Measurements from ENCODE around the gene SMG6. TPM values are rescaled to one million over a fixed set of nuclear protein-coding genes. Genes with fewer than 3 reads are reported as not detected.

Gene SMG6
- polyA plus RNA-seq, 1 of the 3 experiments (the other 2 are of a cell fraction), result 15.7 TPM

- peaks cover 5 to 17% of the 10 kb centered on the region in 2 experiments; a peak in 2 of 4 replicates for H3K4me1 ChIP-seq (ENCODE audit: control insufficient read depth in 1 of 2, insufficient read depth in 2 of 2, low read depth in 1 of 2, low read length in 1 of 2)
- H4K20me1 ChIP-seq (ENCODE audit: insufficient read depth), result no peaks in the 10 kb centered on the region
- CTCF ChIA-PET, result interaction anchor here (1.2 to 2.3 kb wide), 3 partner anchors 12 to 121 kb away, joined by 4 to 8 read pairs (median 5); no protein-coding TSS in a partner anchor
- H3K36me3 ChIP-seq (replicated peaks in 1 of 2; ENCODE audit: control insufficient read depth in 1 of 2, insufficient read depth in 2 of 2, low read length in 1 of 2), result peaks cover 0 to 8% of the 10 kb centered on the region in 2 experiments
- H3K4me2 ChIP-seq, result no peak overlapping the region
- no peaks in the 10 kb centered on the region for H3K9me2 ChIP-seq
- H3K9ac ChIP-seq, result no peak overlapping the region
- H3F3A ChIP-seq (replicated peaks; ENCODE audit: insufficient read depth), result no peaks in the 10 kb centered on the region
- TF ChIP-seq SMC3 (IDR thresholded peaks at IDR 0.05; ENCODE audit: low read depth, low read length), result no peak
- TF ChIP-seq NRF1 (IDR thresholded peaks at IDR 0.05; ENCODE audit: low read depth, low read length), result no peak
- TF ChIP-seq RCOR1 (IDR thresholded peaks at IDR 0.05; ENCODE audit: low read length), result no peak
- no peak for TF ChIP-seq SIN3A (IDR thresholded peaks at IDR 0.05; ENCODE audit: borderline replicate concordance, low read depth, low read length)
- TF ChIP-seq TEAD4 (IDR thresholded peaks at IDR 0.05; ENCODE audit: borderline replicate concordance, insufficient read depth), result no peak
- 96% methylated on average over 6 of the region's 6 CpGs for WGBS (ENCODE audit: low lambda C conversion rate)
- peaks cover 12% of the 10 kb centered on the region for H3K79me2 ChIP-seq (ENCODE audit: insufficient read depth)
- no peak for DNase-seq
- POLR2A ChIA-PET, result no interaction called here
- no peaks in the 10 kb centered on the region for H3K9me3 ChIP-seq
- no peak overlapping the region for H3K27ac ChIP-seq (ENCODE audit: low read depth in 2 of 2, low read length in 1 of 2)
- no peak overlapping the region for H3K4me3 ChIP-seq (ENCODE audit: low read depth in 2 of 2, low read length in 1 of 2)
- H2AFZ ChIP-seq (ENCODE audit: low read depth), result no peak overlapping the region
- no peaks in the 10 kb centered on the region for H3K27me3 ChIP-seq (ENCODE audit: insufficient read depth)
Observed at GRCh38 chr17:2110436-2110835, 193.1 kb downstream of the SMG6 start.

- peaks cover 9 to 21% of the 10 kb centered on the region in 2 experiments; a peak in 2 of 4 replicates for H3K4me1 ChIP-seq (ENCODE audit: control insufficient read depth in 1 of 2, insufficient read depth in 2 of 2, low read depth in 1 of 2, low read length in 1 of 2)
- H3K9ac ChIP-seq, result no peak overlapping the region
- no peak overlapping the region for H3K27ac ChIP-seq (ENCODE audit: low read depth in 2 of 2, low read length in 1 of 2)
- peaks cover 4% of the 10 kb centered on the region; the same call in 1 of the 2 replicates for H3K79me2 ChIP-seq (ENCODE audit: insufficient read depth)
- H3K4me3 ChIP-seq (ENCODE audit: low read depth in 2 of 2, low read length in 1 of 2), result no peak overlapping the region
- peaks cover 0 to 3% of the 10 kb centered on the region in 2 experiments for H3K36me3 ChIP-seq (replicated peaks in 1 of 2; ENCODE audit: control insufficient read depth in 1 of 2, insufficient read depth in 2 of 2, low read length in 1 of 2)
- no peak overlapping the region for H2AFZ ChIP-seq (ENCODE audit: low read depth)
- ChIA-PET POLR2A (no interaction called here), CTCF (interaction anchor here (1.2 to 2.0 kb wide), 5 partner anchors 13 to 245 kb away, joined by 3 to 7 read pairs (median 3); no protein-coding TSS in a partner anchor)
- H4K20me1 ChIP-seq (ENCODE audit: insufficient read depth), result no peaks in the 10 kb centered on the region
- H3K4me2 ChIP-seq, result no peak overlapping the region
- no peak for TF ChIP-seq RCOR1 (IDR thresholded peaks at IDR 0.05; ENCODE audit: low read length)
- no peak for TF ChIP-seq GABPA (IDR thresholded peaks at IDR 0.05; ENCODE audit: low read depth)
- TF ChIP-seq EZH2phosphoT487 (IDR thresholded peaks at IDR 0.05; ENCODE audit: borderline replicate concordance, low read depth), result no peak
- H3F3A ChIP-seq (replicated peaks; ENCODE audit: insufficient read depth), result peaks cover 6% of the 10 kb centered on the region
- no peak for DNase-seq
- 96% methylated on average over 8 of the region's 8 CpGs for WGBS (ENCODE audit: low lambda C conversion rate)
- H3K9me2 ChIP-seq, result no peaks in the 10 kb centered on the region
- H3K9me3 ChIP-seq, result no peaks in the 10 kb centered on the region
- H3K27me3 ChIP-seq (ENCODE audit: insufficient read depth), result no peaks in the 10 kb centered on the region
Observed at GRCh38 chr17:2108170-2108569, 195.4 kb downstream of the SMG6 start.

- Histone ChIP-seq H3K4me2 (no peak overlapping the region), H3K9me2 (no peaks in the 10 kb centered on the region), H3K4me1 (ENCODE audit: control insufficient read depth in 1 of 2, insufficient read depth in 2 of 2, low read depth in 1 of 2, low read length in 1 of 2) (peaks cover 11 to 22% of the 10 kb centered on the region in 2 experiments; a peak in 2 of 4 replicates), H3F3A (replicated peaks; ENCODE audit: insufficient read depth) (peaks cover 11% of the 10 kb centered on the region), H3K4me3 (ENCODE audit: low read depth in 2 of 2, low read length in 1 of 2) (no peak overlapping the region), H3K27ac (ENCODE audit: low read depth in 2 of 2, low read length in 1 of 2) (no peak overlapping the region), H3K36me3 (replicated peaks in 1 of 2; ENCODE audit: control insufficient read depth in 1 of 2, insufficient read depth in 2 of 2, low read length in 1 of 2) (peaks cover 0 to 3% of the 10 kb centered on the region in 2 experiments), H2AFZ (ENCODE audit: low read depth) (no peak overlapping the region), H4K20me1 (ENCODE audit: insufficient read depth) (no peaks in the 10 kb centered on the region), H3K9ac (no peak overlapping the region), H3K9me3 (no peaks in the 10 kb centered on the region), H3K27me3 (ENCODE audit: insufficient read depth) (no peaks in the 10 kb centered on the region), H3K79me2 (ENCODE audit: insufficient read depth) (peaks cover 4% of the 10 kb centered on the region; the same call in 1 of the 2 replicates)
- no peak for DNase-seq
- ChIA-PET POLR2A (no interaction called here), CTCF (interaction anchor here (0.6 to 2.0 kb wide), 7 partner anchors 13 to 245 kb away, joined by 3 to 7 read pairs (median 3); no protein-coding TSS in a partner anchor)
- WGBS (ENCODE audit: low lambda C conversion rate), result 96% methylated on average over 3 of the region's 3 CpGs
- TF ChIP-seq FOXM1 (IDR thresholded peaks at IDR 0.05; ENCODE audit: low read depth) (no peak), RFX5 (IDR thresholded peaks at IDR 0.05; ENCODE audit: low read length) (no peak), RAD21 (IDR thresholded peaks at IDR 0.05; ENCODE audit: low read length) (no peak), SMC3 (IDR thresholded peaks at IDR 0.05; ENCODE audit: low read depth, low read length) (no peak), YY1 (IDR thresholded peaks at IDR 0.05; ENCODE audit: low read depth) (no peak), NFIC (IDR thresholded peaks at IDR 0.05; ENCODE audit: borderline replicate concordance) (no peak), TCF12 (IDR thresholded peaks at IDR 0.05) (no peak), EP300 (IDR thresholded peaks at IDR 0.05; ENCODE audit: borderline replicate concordance in 1 of 2, low read depth in 1 of 2, low read length in 1 of 2) (no peak), MAX (IDR thresholded peaks at IDR 0.05; ENCODE audit: low read depth) (no peak), IRF3 (IDR thresholded peaks at IDR 0.05; ENCODE audit: low read depth, low read length) (no peak), GABPA (IDR thresholded peaks at IDR 0.05; ENCODE audit: low read depth) (no peak), USF2 (IDR thresholded peaks at IDR 0.05; ENCODE audit: borderline replicate concordance, low read depth, low read length) (no peak)
Observed at GRCh38 chr17:2107506-2107905, 196.1 kb downstream of the SMG6 start.
